Ishikawa (cell line): ENCODE measurements around the gene MAD1L1.

Experiments
- CEBPB ChIP-seq: IDR thresholded peaks from 2 replicates; pipeline ENCODE4 v1.6.1; 2012
- CREB1 ChIP-seq: IDR thresholded peaks from 2 replicates; pipeline ENCODE4 v1.6.1; 2012; ENCODE audit warnings: low read depth
- EGR1 ChIP-seq: IDR thresholded peaks from 2 replicates; pipeline ENCODE4 v1.6.1; 2012
- EP300 ChIP-seq: IDR thresholded peaks from 2 replicates; pipeline ENCODE4 v1.6.1; 2012; ENCODE audit warnings: borderline replicate concordance
- MAX ChIP-seq: IDR thresholded peaks from 2 replicates; pipeline ENCODE4 v1.6.1; 2012
- NFIC ChIP-seq: IDR thresholded peaks from 2 replicates; pipeline ENCODE4 v1.6.1; 2012
- RAD21 ChIP-seq: IDR thresholded peaks from 2 replicates; pipeline ENCODE4 v1.6.1; 2012; ENCODE audit warnings: low read depth
- REST ChIP-seq: IDR thresholded peaks from 2 replicates; pipeline ENCODE4 v1.6.1; 2012; ENCODE audit warnings: low read depth, mild to moderate bottlenecking
- TAF1 ChIP-seq: IDR thresholded peaks from 2 replicates; pipeline ENCODE4 v1.6.1; 2012; ENCODE audit warnings: low read depth, mild to moderate bottlenecking
- TCF12 ChIP-seq: IDR thresholded peaks from 2 replicates; pipeline ENCODE4 v1.6.1; 2012; ENCODE audit warnings: low read depth
- USF1 ChIP-seq: IDR thresholded peaks from 2 replicates; pipeline ENCODE4 v1.6.1; 2012
- YY1 ChIP-seq: IDR thresholded peaks from 2 replicates; pipeline ENCODE4 v1.6.1; 2012; ENCODE audit warnings: low read depth
- ZBTB7A ChIP-seq: IDR thresholded peaks from 2 replicates; pipeline ENCODE4 v1.6.1; 2012; ENCODE audit warnings: low read depth

GRCh38 chr7:1940402-1940786, 292.4 kb downstream of the MAD1L1 start:
- no peak for TF ChIP-seq EGR1
- TF ChIP-seq MAX: no peak
- no peak for TF ChIP-seq EP300
- no peak for TF ChIP-seq RAD21
- TF ChIP-seq USF1: no peak
- no peak for TF ChIP-seq TAF1
- no peak for TF ChIP-seq REST
- no peak for TF ChIP-seq TCF12
- no peak for TF ChIP-seq YY1
- TF ChIP-seq NFIC: no peak
- TF ChIP-seq CEBPB: no peak
- TF ChIP-seq CREB1: no peak
- TF ChIP-seq ZBTB7A: no peak
